ENCODE results near the gene NCDN. TPM values are rescaled to one million over a fixed set of nuclear protein-coding genes. Genes with fewer than 3 reads are reported as not detected.
"Not testable (repeated sequence)": the region's sequence is repeated elsewhere in the genome, so short reads cannot be mapped to it uniquely, and the experiment has no call there.

Gene NCDN
- total and polyA plus RNA-seq, 7 experiments from 2014 or later: 17.1 to 38.6 (median 23.9) TPM

DNA sequence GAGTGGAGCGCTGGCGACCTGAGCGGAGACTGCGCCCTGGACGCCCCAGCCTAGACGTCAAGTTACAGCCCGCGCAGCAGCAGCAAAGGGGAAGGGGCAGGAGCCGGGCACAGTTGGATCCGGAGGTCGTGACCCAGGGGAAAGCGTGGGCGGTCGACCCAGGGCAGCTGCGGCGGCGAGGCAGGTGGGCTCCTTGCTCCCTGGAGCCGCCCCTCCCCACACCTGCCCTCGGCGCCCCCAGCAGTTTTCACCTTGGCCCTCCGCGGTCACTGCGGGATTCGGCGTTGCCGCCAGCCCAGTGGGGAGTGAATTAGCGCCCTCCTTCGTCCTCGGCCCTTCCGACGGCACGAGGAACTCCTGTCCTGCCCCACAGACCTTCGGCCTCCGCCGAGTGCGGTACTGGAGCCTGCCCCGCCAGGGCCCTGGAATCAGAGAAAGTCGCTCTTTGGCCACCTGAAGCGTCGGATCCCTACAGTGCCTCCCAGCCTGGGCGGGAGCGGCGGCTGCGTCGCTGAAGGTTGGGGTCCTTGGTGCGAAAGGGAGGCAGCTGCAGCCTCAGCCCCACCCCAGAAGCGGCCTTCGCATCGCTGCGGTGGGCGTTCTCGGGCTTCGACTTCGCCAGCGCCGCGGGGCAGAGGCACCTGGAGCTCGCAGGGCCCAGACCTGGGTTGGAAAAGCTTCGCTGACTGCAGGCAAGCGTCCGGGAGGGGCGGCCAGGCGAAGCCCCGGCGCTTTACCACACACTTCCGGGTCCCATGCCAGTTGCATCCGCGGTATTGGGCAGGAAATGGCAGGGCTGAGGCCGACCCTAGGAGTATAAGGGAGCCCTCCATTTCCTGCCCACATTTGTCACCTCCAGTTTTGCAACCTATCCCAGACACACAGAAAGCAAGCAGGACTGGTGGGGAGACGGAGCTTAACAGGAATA lies 19.7 kb downstream of the NCDN start:
- peak overlapping the region; percentile 57 for H3K4me3 ChIP-seq (ENCODE audit: low read length)
- ATAC-seq (peak; percentile 83), DNase-seq (peak in 8 of 9 donors; percentile 44 to 65 (median 60))
- no peaks in the 10 kb centered on the region for H3K27me3 ChIP-seq (ENCODE audit: control insufficient read depth in 2 of 2, insufficient read depth in 2 of 2, low read length in 2 of 2)
- no peaks in the 10 kb centered on the region for H3K9me3 ChIP-seq (ENCODE audit: control insufficient read depth in 2 of 3, low read length in 3 of 3)
- H3K4me1 ChIP-seq (ENCODE audit: control insufficient read depth in 2 of 2, insufficient read depth in 2 of 2, low read length in 2 of 2): peaks cover 9 to 13% of the 10 kb centered on the region in 2 donors
- Mint-ChIP-seq H3K9me3 (peaks cover 0 to 4% (median 0%) of the 10 kb centered on the region in 11 donors), H3K4me1 (peaks cover 15 to 38% (median 24%) of the 10 kb centered on the region in 7 donors), H3K4me3 (peak overlapping the region; percentile 78 to 96 (median 86)), H3K27me3 (peaks cover 0 to 39% (median 0%) of the 10 kb centered on the region in 5 donors), H3K27ac (peak overlapping the region; percentile 40 to 98 (median 74)), H3K36me3 (peaks cover 0 to 6% (median 0%) of the 10 kb centered on the region in 5 donors)
- POLR2A ChIA-PET: interaction anchor here (0.7 to 1.6 kb wide), 8 partner anchors 14 to 192 kb away, joined by 3 to 4 read pairs (median 4); partner anchors contain the start of genes KIAA0319L and NCDN
- intact Hi-C loops (cut with micrococcal nuclease): loop anchor here (2.0 to 5.0 kb wide), 2 partner anchors 21 to 65 kb away; partner anchors contain the start of genes PSMB2 (in 2 of the 2), KIAA0319L (in 1 of the 2) and NCDN (in 1 of the 2)
- H3K36me3 ChIP-seq (ENCODE audit: control insufficient read depth in 2 of 3, insufficient read depth in 3 of 3, low read length in 3 of 3): no peaks in the 10 kb centered on the region
- H3K27ac ChIP-seq (ENCODE audit: low read depth, low read length): peak overlapping the region; percentile 24
- CTCF ChIA-PET: interaction anchor here (0.7 to 1.3 kb wide), 6 partner anchors 8 to 151 kb away, joined by 3 to 7 read pairs (median 4); no protein-coding TSS in a partner anchor

DNA sequence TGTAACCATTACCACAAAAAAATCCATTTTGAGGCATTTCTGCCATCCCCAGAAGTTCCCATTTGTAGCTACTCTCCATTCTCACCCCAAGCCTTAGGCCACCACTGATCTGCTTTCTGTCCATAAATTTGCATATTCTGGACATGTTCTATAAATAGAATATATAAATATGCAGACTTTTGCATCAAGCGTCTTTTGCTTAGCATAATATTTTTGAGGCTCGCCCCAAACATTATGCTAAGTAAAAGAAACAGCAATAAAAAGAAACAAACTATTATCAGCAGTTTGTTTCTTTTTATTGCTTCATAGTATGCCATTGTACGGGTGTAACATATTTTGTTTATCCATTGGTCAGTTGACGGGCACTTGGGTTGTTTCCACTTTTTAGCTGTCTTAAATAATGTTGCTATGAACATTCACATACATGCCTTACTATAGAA lies 23.4 kb downstream of the NCDN start:
- H3K36me3 ChIP-seq (ENCODE audit: control insufficient read depth in 2 of 3, insufficient read depth in 3 of 3, low read length in 3 of 3): no peaks in the 10 kb centered on the region
- no peak overlapping the region for H3K27ac ChIP-seq (ENCODE audit: low read depth, low read length)
- Mint-ChIP-seq H3K27ac (no peak overlapping the region), H3K36me3 (peaks cover 0 to 6% (median 0%) of the 10 kb centered on the region in 5 donors), H3K4me1 (peaks cover 10 to 21% (median 16%) of the 10 kb centered on the region in 7 donors), H3K4me3 (no peak overlapping the region), H3K9me3 (peaks cover 0 to 4% (median 0%) of the 10 kb centered on the region in 11 donors), H3K27me3 (peaks cover 0 to 16% (median 0%) of the 10 kb centered on the region in 5 donors)
- ChIA-PET POLR2A (interaction anchor here (0.8 to 0.9 kb wide), 2 partner anchors 8 to 188 kb away, joined by 4 read pairs; partner anchors contain the start of gene TFAP2E), CTCF (no interaction called here)
- intact Hi-C loops (cut with micrococcal nuclease): no loop called here
- ATAC-seq (no peak), DNase-seq (no peak)
- H3K4me3 ChIP-seq (ENCODE audit: low read length): no peak overlapping the region
- peaks cover 9 to 12% of the 10 kb centered on the region in 2 donors for H3K4me1 ChIP-seq (ENCODE audit: control insufficient read depth in 2 of 2, insufficient read depth in 2 of 2, low read length in 2 of 2)
- no peaks in the 10 kb centered on the region for H3K27me3 ChIP-seq (ENCODE audit: control insufficient read depth in 2 of 2, insufficient read depth in 2 of 2, low read length in 2 of 2)
- no peaks in the 10 kb centered on the region for H3K9me3 ChIP-seq (ENCODE audit: control insufficient read depth in 2 of 3, low read length in 3 of 3)

DNA sequence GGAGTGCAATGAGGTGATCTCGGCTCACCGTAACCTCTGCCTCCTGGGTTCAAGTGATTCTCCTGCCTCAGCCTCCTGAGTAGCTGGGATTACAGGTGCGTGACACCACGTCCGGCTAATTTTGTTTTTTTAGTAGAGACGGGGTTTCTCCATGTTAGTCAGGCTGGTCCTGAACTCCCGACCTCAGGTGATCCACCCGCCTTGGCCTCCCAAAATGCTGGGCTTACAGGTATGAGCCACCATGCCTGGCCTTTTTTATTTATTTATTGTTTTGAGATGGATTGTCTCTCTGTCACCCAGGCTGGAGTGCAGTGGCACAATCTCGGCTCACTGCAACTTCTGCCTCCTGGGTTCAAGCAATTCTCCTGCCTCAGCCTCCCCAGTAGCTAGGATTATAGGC lies 24.0 kb downstream of the NCDN start:
- intact Hi-C loops (cut with micrococcal nuclease); H3K27ac Mint-ChIP-seq; H3K27me3 ChIP-seq (ENCODE audit: control insufficient read depth in 2 of 2, insufficient read depth in 2 of 2, low read length in 2 of 2); H3K4me3 Mint-ChIP-seq; H3K4me1 ChIP-seq (ENCODE audit: control insufficient read depth in 2 of 2, insufficient read depth in 2 of 2, low read length in 2 of 2); H3K36me3 ChIP-seq (ENCODE audit: control insufficient read depth in 2 of 3, insufficient read depth in 3 of 3, low read length in 3 of 3); H3K27me3 Mint-ChIP-seq; H3K9me3 ChIP-seq (ENCODE audit: control insufficient read depth in 2 of 3, low read length in 3 of 3); CTCF ChIA-PET; H3K9me3 Mint-ChIP-seq; H3K4me3 ChIP-seq (ENCODE audit: low read length); DNase-seq; ATAC-seq; H3K36me3 Mint-ChIP-seq; H3K27ac ChIP-seq (ENCODE audit: low read depth, low read length): not testable (repeated sequence)
- POLR2A ChIA-PET: interaction anchor here (0.7 to 0.9 kb wide), 2 partner anchors 9 to 146 kb away, joined by 3 to 4 read pairs; partner anchors contain the start of gene TFAP2E
- peaks cover 7 to 14% (median 10%) of the 10 kb centered on the region in 7 donors for H3K4me1 Mint-ChIP-seq

DNA sequence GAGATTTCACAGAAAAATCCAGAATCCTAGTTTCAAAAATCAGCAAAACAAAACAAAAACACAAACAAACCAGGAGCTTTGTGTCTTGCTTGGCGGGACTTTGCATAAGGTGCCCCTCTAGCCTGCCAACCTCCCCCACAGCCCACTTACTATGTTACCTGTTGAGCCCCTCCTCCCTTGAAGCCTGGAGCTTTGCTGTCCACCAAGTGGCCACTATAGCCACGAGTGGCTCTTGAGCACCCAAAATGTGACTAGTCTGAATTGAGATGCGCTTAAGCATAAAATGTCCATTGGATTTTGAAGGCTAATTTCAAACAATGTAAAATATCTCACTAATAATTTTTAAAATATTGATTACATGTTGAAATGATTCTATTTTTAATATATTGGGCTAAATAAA lies 27.7 kb downstream of the NCDN start:
- H3K9me3 ChIP-seq (ENCODE audit: control insufficient read depth in 2 of 3, low read length in 3 of 3): no peaks in the 10 kb centered on the region
- Mint-ChIP-seq H3K4me3 (no peak overlapping the region), H3K27ac (no peak overlapping the region), H3K9me3 (peaks cover 0 to 2% (median 0%) of the 10 kb centered on the region in 11 donors), H3K36me3 (peaks cover 0 to 12% (median 0%) of the 10 kb centered on the region in 5 donors), H3K27me3 (no peaks in the 10 kb centered on the region), H3K4me1 (peaks cover 0 to 6% (median 0%) of the 10 kb centered on the region in 7 donors)
- ChIA-PET CTCF (interaction anchor here (0.7 kb wide), 1 partner anchor 134 kb away, joined by 3 read pairs; no protein-coding TSS in a partner anchor), POLR2A (no interaction called here)
- H3K4me3 ChIP-seq (ENCODE audit: low read length): no peak overlapping the region
- H3K4me1 ChIP-seq (ENCODE audit: control insufficient read depth in 2 of 2, insufficient read depth in 2 of 2, low read length in 2 of 2): no peaks in the 10 kb centered on the region
- intact Hi-C loops (cut with micrococcal nuclease): no loop called here
- no peak overlapping the region for H3K27ac ChIP-seq (ENCODE audit: low read depth, low read length)
- H3K27me3 ChIP-seq (ENCODE audit: control insufficient read depth in 2 of 2, insufficient read depth in 2 of 2, low read length in 2 of 2): no peaks in the 10 kb centered on the region
- no peak for ATAC-seq
- DNase-seq: no peak
- no peaks in the 10 kb centered on the region for H3K36me3 ChIP-seq (ENCODE audit: control insufficient read depth in 2 of 3, insufficient read depth in 3 of 3, low read length in 3 of 3)

DNA sequence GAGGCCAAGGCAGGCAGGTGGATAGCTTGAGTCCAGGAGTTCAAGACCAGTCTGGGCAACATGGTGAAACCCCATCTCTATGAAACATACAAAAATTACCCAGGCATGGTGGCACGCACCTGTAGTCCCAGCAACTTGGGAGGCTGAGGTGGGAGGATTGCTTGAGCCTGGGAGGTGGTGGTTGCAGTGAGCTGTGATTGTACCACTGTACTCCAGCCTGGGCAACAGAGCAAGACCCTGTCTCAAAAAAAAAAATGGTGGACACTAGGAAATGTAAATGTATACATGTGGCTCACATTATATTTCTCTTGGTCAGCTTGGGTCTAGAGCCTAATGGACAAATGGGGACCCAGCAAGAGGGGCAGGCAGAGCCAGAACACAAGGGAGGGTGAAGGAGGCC lies 28.2 kb downstream of the NCDN start:
- DNase-seq; H3K4me3 ChIP-seq (ENCODE audit: low read length); H3K27ac Mint-ChIP-seq; H3K27ac ChIP-seq (ENCODE audit: low read depth, low read length); H3K36me3 ChIP-seq (ENCODE audit: control insufficient read depth in 2 of 3, insufficient read depth in 3 of 3, low read length in 3 of 3); intact Hi-C loops (cut with micrococcal nuclease); H3K9me3 Mint-ChIP-seq; H3K27me3 ChIP-seq (ENCODE audit: control insufficient read depth in 2 of 2, insufficient read depth in 2 of 2, low read length in 2 of 2); H3K4me1 Mint-ChIP-seq; POLR2A ChIA-PET; H3K4me1 ChIP-seq (ENCODE audit: control insufficient read depth in 2 of 2, insufficient read depth in 2 of 2, low read length in 2 of 2); H3K9me3 ChIP-seq (ENCODE audit: control insufficient read depth in 2 of 3, low read length in 3 of 3); ATAC-seq; H3K4me3 Mint-ChIP-seq; H3K27me3 Mint-ChIP-seq: not testable (repeated sequence)
- peaks cover 0 to 12% (median 0%) of the 10 kb centered on the region in 5 donors for H3K36me3 Mint-ChIP-seq
- CTCF ChIA-PET: interaction anchor here (0.9 kb wide), 1 partner anchor 17 kb away, joined by 4 read pairs; no protein-coding TSS in a partner anchor

- peaks cover 0 to 2% (median 0%) of the 10 kb centered on the region in 11 donors for H3K9me3 Mint-ChIP-seq
- peaks cover 0 to 17% (median 0%) of the 10 kb centered on the region in 5 donors for H3K36me3 Mint-ChIP-seq
- H3K4me1 Mint-ChIP-seq: peaks cover 0 to 6% (median 0%) of the 10 kb centered on the region in 7 donors
- no peaks in the 10 kb centered on the region for H3K27me3 Mint-ChIP-seq
- no peaks in the 10 kb centered on the region for H3K9me3 ChIP-seq (ENCODE audit: control insufficient read depth in 2 of 3, low read length in 3 of 3)
- H3K4me1 ChIP-seq (ENCODE audit: control insufficient read depth in 2 of 2, insufficient read depth in 2 of 2, low read length in 2 of 2): no peaks in the 10 kb centered on the region
- H3K36me3 ChIP-seq (ENCODE audit: control insufficient read depth in 2 of 3, insufficient read depth in 3 of 3, low read length in 3 of 3): no peaks in the 10 kb centered on the region
- no peak overlapping the region for H3K4me3 ChIP-seq (ENCODE audit: low read length)
- no peak for DNase-seq
- no peak for ATAC-seq
- no peaks in the 10 kb centered on the region for H3K27me3 ChIP-seq (ENCODE audit: control insufficient read depth in 2 of 2, insufficient read depth in 2 of 2, low read length in 2 of 2)
- intact Hi-C loops (cut with micrococcal nuclease): no loop called here
- H3K27ac Mint-ChIP-seq: no peak overlapping the region
- H3K4me3 Mint-ChIP-seq: no peak overlapping the region
- CTCF ChIA-PET: no interaction called here
- POLR2A ChIA-PET: no interaction called here
- no peak overlapping the region for H3K27ac ChIP-seq (ENCODE audit: low read depth, low read length)
Observed at GRCh38 chr1:35586808-35587207, 29.2 kb downstream of the NCDN start.

All from naive thymus-derived CD4-positive, alpha-beta T cell (primary cell).